Activated T-helper 17 cell treated with anti-CD3 and anti-CD28 coated beads, Interleukin-2, amount 50 U/mL, for 72 hours (primary cell): Measurements from ENCODE around the gene UGT2A2. TPM values are rescaled to one million over a fixed set of nuclear protein-coding genes. Genes with fewer than 3 reads are reported as not detected.

Source experiments
- ATAC-seq: fragments of 150-1000 bp; cut with Tn5 transposase; replicated peaks from 2 replicates; pipeline ENCODE4 v1.10.0; 2021; ENCODE audit warnings: mild to moderate bottlenecking, moderate library complexity
- H3K27ac Mint-ChIP-seq: one replicate; pipeline ENCODE4 v1.8.0; 2022; ENCODE audit warnings: mixed read lengths
- H3K27me3 Mint-ChIP-seq: one replicate; pipeline ENCODE4 v1.8.0; 2022; ENCODE audit warnings: mixed read lengths
- H3K36me3 Mint-ChIP-seq: one replicate; pipeline ENCODE4 v1.8.0; 2022; ENCODE audit warnings: low read depth, mild to moderate bottlenecking, mixed read lengths
- H3K4me1 Mint-ChIP-seq: one replicate; pipeline ENCODE4 v1.8.0; 2022; ENCODE audit warnings: mixed read lengths
- H3K4me3 Mint-ChIP-seq: one replicate; pipeline ENCODE4 v1.8.0; 2022; ENCODE audit warnings: mild to moderate bottlenecking, mixed read lengths
- H3K9me3 Mint-ChIP-seq: one replicate; pipeline ENCODE4 v1.8.0; 2022; ENCODE audit warnings: mixed read lengths
- total RNA-seq, 2 donors: library from RNA; stranded (reverse); gene quantifications; one replicate each; pipeline ENCODE4 v1.2.3, GENCODE V29; 2022

Gene UGT2A2
- total RNA-seq, 2 donors from 2014 or later = not detected

DNA sequence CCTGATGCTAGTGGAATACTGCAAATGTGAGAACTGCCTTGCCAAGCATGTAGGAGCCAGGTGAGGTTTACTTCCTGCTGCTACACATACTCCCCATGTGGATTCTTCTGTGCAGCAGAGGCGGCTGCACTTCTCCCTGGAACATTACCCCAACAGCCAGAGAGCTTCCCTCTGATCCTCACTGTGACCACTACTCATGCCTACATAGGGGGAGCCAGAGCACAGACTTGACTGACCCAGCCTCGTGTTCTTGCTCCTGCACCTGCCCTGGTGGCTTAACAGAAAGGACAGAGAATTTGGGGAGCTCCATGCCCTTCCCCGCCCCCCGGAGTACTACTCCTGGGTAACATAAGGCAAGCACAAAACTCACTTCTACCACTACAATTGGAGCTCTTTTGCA, 38.4 kb downstream of the UGT2A2 start:
- Mint-ChIP-seq H3K27ac (no peak overlapping the region), H3K4me3 (no peak overlapping the region), H3K9me3 (no peaks in the 10 kb centered on the region), H3K27me3 (no peaks in the 10 kb centered on the region), H3K4me1 (no peaks in the 10 kb centered on the region), H3K36me3 (no peaks in the 10 kb centered on the region)
- no peak for ATAC-seq

DNA sequence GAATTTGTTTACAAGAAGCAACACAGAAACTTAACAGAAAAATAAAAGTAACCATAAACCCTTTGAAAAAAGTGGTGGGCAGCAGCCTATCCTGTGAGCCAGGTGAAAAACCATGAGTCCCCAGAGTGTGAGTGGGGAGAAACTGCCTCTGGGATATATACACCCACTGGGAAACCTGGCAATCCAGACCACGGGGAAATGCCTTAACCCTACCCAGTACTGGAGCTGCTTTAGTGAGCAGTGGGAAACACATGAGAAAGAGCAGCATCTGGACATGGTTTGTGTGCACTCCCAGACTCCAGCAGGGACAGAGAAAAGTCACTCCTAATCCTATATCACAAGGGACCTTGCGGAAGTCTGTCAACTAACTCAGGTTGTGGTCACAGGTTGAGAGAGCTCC, 39.4 kb downstream of the UGT2A2 start:
- Mint-ChIP-seq H3K27ac (no peak overlapping the region), H3K36me3 (no peaks in the 10 kb centered on the region), H3K27me3 (no peaks in the 10 kb centered on the region), H3K4me3 (no peak overlapping the region), H3K4me1 (no peaks in the 10 kb centered on the region), H3K9me3 (no peaks in the 10 kb centered on the region)
- ATAC-seq = no peak

DNA sequence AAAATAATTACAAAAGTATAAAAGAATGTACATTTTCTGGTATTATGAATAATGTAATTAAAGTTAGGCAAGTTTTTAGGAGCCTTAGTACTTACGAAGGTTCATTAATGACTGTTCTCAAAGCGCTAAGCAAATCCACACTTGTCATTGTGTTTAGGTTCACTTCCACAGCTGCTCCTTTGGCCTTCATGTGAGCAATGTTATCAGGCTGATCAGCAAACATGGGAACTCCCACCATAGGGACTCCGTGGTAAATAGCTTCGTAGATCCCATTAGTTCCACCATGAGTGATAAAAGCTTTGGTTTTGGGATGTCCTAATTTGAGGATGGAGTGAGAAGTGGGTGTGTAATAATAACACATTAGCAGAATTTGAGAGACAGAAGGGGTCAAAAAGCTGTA, 45.1 kb downstream of the UGT2A2 start:
- no peaks in the 10 kb centered on the region for H3K36me3 Mint-ChIP-seq
- no peaks in the 10 kb centered on the region for H3K4me1 Mint-ChIP-seq
- H3K27ac Mint-ChIP-seq = no peak overlapping the region
- ATAC-seq = no peak
- no peak overlapping the region for H3K4me3 Mint-ChIP-seq
- no peaks in the 10 kb centered on the region for H3K27me3 Mint-ChIP-seq
- H3K9me3 Mint-ChIP-seq = no peaks in the 10 kb centered on the region

DNA sequence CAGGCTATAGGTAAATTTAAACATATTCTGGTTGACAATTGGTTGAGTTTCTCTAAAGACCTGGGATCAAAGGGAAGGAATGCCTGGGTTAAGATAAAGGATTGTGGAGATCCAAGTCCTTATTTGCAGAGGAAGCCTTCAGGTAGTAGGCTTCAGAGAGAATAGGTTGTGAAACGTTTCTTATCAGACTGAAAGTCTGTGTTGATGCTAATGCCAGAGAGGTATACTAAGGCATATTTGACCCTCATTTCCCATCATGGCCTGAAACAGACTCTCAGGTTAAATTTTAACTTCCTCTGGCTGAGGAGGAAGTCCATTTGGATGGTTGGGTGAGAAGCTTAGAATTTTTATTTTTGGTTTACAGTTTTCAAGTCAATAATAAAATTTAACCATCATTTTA, 48.1 kb downstream of the UGT2A2 start:
- H3K4me3 Mint-ChIP-seq = no peak overlapping the region
- H3K27ac Mint-ChIP-seq = no peak overlapping the region
- no peaks in the 10 kb centered on the region for H3K4me1 Mint-ChIP-seq
- H3K36me3 Mint-ChIP-seq = no peaks in the 10 kb centered on the region
- no peaks in the 10 kb centered on the region for H3K27me3 Mint-ChIP-seq
- H3K9me3 Mint-ChIP-seq = no peaks in the 10 kb centered on the region
- no peak for ATAC-seq

DNA sequence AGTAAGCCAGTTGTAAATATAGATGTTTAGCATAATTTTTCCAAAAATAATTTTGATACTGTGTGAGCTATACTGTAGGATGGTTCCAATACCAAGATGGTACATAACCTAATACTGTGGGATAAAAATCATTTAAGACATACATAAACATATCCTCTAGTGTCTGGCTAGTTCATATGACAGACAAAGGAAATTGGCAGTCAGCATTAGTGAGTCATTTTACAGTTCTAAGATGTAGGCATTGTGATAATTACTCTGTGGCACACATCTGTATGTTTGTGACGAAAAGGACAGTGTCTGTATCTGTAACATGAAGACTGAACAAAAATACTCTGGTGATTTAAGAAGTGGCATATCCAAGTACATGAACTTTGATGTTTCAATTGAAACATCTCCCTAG, 49.6 kb downstream of the UGT2A2 start:
- Mint-ChIP-seq H3K4me1 (no peaks in the 10 kb centered on the region), H3K9me3 (no peaks in the 10 kb centered on the region), H3K36me3 (no peaks in the 10 kb centered on the region), H3K4me3 (no peak overlapping the region), H3K27ac (no peak overlapping the region), H3K27me3 (no peaks in the 10 kb centered on the region)
- no peak for ATAC-seq

DNA sequence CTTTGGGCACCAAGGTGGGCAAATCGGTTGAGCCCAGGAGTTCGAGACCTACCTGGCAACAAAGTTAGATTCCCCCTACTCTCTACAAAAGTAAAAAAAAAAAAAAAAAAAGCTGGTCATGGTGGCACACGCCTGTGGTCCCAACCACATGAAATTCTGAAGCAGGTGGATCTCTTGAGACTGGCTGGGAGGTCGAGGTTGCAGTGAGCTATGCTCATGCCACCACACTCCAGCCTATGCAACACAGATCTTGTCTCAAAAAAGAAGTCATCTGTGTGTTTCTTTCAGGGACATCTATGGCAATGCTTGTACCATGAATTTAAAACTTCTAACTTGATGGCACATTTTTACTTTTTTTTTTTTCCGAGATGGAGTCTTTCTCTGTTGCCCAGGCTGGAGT, 55.3 kb downstream of the UGT2A2 start:
- Mint-ChIP-seq H3K9me3 (no peaks in the 10 kb centered on the region), H3K4me3 (no peak overlapping the region), H3K4me1 (no peaks in the 10 kb centered on the region), H3K27me3 (no peaks in the 10 kb centered on the region), H3K36me3 (no peaks in the 10 kb centered on the region), H3K27ac (no peak overlapping the region)
- ATAC-seq = no peak

DNA sequence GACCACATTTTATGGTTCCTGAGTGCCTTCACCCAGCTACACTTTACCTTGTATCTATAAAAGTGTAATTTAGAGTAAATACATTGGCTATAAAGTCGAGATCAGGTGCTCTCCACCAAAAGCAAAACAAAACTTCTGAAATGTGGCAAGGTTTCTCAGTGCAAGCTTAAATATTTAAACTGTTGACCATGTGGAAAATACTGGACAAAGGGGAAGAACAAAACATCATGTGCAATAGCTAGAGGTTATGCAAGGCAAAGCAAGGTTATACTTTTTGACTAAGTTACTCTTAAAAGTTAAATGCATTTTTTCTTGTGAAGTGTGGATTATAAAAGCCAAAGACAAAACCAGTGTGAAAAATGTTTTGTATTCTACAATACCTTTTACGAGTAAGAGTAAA, 55.9 kb downstream of the UGT2A2 start:
- Mint-ChIP-seq H3K27me3 (no peaks in the 10 kb centered on the region), H3K27ac (no peak overlapping the region), H3K36me3 (no peaks in the 10 kb centered on the region), H3K9me3 (no peaks in the 10 kb centered on the region), H3K4me1 (no peaks in the 10 kb centered on the region), H3K4me3 (no peak overlapping the region)
- no peak for ATAC-seq

DNA sequence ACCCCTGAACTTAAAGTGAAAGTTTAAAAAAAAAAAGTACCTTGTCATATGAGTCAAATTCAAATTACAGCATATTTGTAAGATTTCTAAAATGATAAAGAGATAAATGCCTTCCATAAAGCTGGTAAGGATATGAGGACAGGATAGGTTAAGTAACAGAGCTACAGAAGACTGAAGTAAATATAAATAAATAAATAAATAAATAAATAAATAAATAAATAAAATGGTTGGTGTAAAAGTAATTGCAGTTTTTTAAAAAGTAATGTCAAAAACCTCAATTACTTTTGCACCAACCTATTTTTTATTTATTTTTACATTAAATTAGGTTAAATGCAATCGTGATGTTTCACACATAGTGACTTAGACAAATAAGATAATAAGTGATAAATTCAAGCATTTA, 62.2 kb downstream of the UGT2A2 start:
- Mint-ChIP-seq H3K4me3 (no peak overlapping the region), H3K27ac (no peak overlapping the region), H3K27me3 (no peaks in the 10 kb centered on the region), H3K4me1 (no peaks in the 10 kb centered on the region), H3K36me3 (no peaks in the 10 kb centered on the region), H3K9me3 (no peaks in the 10 kb centered on the region)
- ATAC-seq = no peak

DNA sequence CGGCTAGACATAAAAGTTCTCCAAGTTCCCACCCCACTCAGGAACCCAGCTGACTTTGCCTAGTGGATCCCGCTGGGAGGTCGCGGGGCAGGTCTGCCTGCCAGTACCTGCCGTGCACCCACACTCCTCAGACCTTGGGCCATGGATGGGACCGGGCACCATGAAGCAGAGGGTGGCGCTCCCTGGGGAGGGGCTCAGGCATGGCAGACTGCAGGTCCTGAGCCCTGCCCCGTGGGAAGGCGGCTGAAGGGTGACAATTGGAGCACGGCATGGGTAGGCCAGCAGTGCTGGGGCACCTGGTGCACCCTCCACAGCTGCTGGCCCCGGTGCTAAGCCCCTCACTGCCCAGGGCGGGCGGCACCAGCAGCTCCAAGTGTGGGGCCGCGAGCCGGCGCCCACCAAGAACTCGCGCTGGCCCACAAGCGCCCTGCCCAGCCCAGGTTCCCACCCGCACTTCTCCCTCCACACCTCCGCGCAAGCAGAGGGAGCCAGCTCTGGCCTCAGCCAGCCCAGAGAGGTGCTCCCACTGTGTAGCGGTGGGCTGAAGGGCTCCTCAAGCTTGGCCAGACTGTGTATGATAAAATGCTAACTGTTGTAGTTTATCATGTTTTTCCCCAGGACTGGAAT, 63.1 kb downstream of the UGT2A2 start:
- H3K4me1 Mint-ChIP-seq = no peaks in the 10 kb centered on the region
- no peaks in the 10 kb centered on the region for H3K36me3 Mint-ChIP-seq
- no peaks in the 10 kb centered on the region for H3K9me3 Mint-ChIP-seq
- H3K27ac Mint-ChIP-seq = no peak overlapping the region
- ATAC-seq = no peak
- H3K27me3 Mint-ChIP-seq = no peaks in the 10 kb centered on the region
- no peak overlapping the region for H3K4me3 Mint-ChIP-seq

DNA sequence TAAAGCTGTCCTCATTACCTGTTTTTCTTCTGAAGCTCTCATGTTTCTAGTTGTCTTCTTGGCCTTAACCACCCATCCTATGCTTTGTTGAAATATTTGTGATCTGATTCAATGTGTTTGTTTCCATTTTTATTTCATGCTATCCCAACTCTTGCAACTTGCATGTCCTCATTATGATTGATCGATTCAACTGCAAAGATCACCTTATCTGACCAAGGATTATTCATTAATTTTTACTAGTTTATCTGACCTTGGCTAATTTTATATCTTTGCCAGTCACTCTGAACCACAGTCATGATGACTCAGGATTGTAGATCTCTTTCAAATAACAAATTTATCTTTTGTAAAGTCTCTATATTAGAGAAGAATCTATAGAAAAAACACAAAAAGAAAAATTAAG, 70.7 kb downstream of the UGT2A2 start:
- no peaks in the 10 kb centered on the region for H3K4me1 Mint-ChIP-seq
- H3K9me3 Mint-ChIP-seq = no peaks in the 10 kb centered on the region
- H3K27me3 Mint-ChIP-seq = no peaks in the 10 kb centered on the region
- H3K4me3 Mint-ChIP-seq = no peak overlapping the region
- no peak for ATAC-seq
- H3K36me3 Mint-ChIP-seq = no peaks in the 10 kb centered on the region
- no peak overlapping the region for H3K27ac Mint-ChIP-seq

DNA sequence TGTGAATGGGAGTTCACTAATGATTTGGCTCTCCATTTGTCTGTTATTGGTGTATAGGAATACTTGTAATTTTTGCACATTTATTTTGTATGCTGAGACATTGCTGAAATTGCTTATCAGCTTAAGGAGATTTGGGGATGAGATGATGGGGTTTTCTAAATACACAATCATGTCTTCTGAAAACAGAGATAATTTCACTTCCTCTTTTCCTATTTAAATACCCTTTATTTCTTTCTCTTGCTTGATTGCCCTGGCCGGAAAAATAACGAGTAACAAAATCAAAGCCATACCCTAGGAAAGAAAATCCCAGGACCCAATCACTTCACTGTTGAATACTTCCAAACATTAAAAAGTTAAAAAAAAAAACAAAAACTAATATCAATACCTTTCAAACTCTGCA, 76.0 kb downstream of the UGT2A2 start:
- Mint-ChIP-seq H3K36me3 (no peaks in the 10 kb centered on the region), H3K9me3 (no peaks in the 10 kb centered on the region), H3K27me3 (no peaks in the 10 kb centered on the region), H3K27ac (no peak overlapping the region), H3K4me3 (no peak overlapping the region), H3K4me1 (no peaks in the 10 kb centered on the region)
- ATAC-seq = no peak

DNA sequence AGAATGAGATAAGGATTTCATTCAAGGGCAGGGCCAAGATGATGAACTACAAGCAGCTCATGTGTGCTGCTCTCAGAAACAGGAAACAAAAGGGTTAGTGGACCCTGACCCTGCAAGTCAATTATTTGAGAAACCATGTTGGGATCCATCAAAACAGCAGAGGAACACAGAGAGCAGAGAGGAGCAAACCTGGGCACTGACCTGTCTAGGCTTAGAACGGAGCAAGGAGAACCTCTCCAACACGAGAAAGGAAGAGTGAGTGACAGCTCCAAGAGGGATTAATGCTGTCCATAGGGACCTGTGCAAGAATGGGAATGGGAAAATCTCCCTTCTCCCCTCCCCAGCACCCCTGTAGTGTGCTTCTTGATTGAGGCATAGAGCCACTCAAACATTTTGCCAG, 89.8 kb downstream of the UGT2A2 start:
- H3K4me1 Mint-ChIP-seq = no peaks in the 10 kb centered on the region

DNA sequence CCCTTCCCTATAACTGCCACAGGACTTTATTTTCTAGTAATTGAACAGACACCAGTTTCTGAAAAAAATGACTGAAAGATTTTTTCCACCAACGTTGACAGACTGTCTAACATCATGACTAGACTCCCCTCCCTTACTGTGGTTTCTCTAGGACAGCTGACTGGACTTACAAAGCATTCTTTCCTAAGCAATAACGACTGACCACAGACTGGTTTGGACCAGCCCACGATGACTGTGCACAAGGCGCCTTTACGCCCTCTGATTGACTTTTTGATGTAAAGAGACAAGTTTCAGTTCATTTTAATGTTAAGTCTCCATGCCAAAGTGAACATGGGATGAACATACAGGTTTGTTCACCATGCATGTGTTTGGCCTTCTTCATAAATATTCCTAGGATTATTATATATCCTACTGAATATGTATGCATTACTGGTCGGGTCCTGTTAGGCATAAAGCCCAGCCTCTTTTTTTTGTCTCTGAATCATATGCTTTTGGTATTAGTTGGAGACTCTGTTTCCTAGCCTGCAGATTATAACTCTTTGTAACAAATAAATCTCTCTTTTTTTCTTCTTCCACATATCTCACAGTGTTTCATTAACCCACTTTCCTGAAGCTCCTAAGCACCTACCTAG, 93.2 kb downstream of the UGT2A2 start:
- no peak overlapping the region for H3K27ac Mint-ChIP-seq
- H3K4me3 Mint-ChIP-seq = no peak overlapping the region
- H3K27me3 Mint-ChIP-seq = no peaks in the 10 kb centered on the region
- no peak for ATAC-seq
- peaks cover 5% of the 10 kb centered on the region for H3K9me3 Mint-ChIP-seq
- no peaks in the 10 kb centered on the region for H3K4me1 Mint-ChIP-seq
- no peaks in the 10 kb centered on the region for H3K36me3 Mint-ChIP-seq

More for the DNA sequence above, 89.8 kb downstream of the UGT2A2 start:
- no peaks in the 10 kb centered on the region for H3K27me3 Mint-ChIP-seq
- H3K36me3 Mint-ChIP-seq = no peaks in the 10 kb centered on the region
- no peak for ATAC-seq
- H3K4me3 Mint-ChIP-seq = no peak overlapping the region
- peaks cover 5% of the 10 kb centered on the region for H3K9me3 Mint-ChIP-seq
- H3K27ac Mint-ChIP-seq = no peak overlapping the region
